ENCODE data around the gene MEF2D.

DNA sequence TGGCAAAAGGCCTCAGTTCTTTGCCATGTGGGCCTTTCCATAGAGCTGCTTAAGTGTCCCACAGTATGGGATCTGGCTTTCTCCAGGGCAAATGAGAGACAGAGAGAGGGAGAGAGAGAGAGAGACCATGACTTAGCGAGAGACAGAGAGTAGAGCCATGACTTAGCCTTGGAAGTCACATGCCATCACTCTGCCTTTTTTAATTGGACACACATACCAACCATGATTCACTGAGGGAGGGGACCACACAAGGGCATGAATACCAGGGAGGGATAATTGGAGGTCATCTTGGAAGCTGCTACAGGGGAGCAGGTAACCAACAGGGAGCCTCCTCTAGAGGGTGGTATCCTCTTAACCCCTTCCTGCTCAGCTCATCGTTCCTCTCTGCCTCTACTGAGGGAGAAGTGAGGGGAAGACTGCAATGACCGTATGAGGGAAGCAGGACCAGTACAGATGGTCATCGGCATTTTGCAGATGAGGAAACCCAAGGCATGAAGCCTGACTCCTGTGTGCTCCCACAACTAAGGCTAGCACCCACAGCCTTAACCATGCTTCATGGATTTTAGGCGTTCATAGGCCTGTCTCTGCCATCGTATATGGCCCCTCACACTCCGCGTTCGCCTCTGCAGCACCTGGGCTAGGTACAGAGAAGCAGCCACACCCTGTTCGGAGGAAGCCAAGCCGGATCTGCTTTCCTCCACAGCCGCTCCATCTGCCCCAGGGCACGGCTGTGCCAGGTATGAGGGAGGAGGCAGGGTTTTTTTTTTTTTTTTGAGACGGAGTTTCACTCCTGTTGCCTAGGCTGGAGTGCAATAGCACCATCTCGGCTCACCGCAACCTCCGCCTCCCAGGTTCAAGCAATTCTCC, 38.6 kb downstream of the MEF2D start:
- TF ChIP-seq, protein P1, sequence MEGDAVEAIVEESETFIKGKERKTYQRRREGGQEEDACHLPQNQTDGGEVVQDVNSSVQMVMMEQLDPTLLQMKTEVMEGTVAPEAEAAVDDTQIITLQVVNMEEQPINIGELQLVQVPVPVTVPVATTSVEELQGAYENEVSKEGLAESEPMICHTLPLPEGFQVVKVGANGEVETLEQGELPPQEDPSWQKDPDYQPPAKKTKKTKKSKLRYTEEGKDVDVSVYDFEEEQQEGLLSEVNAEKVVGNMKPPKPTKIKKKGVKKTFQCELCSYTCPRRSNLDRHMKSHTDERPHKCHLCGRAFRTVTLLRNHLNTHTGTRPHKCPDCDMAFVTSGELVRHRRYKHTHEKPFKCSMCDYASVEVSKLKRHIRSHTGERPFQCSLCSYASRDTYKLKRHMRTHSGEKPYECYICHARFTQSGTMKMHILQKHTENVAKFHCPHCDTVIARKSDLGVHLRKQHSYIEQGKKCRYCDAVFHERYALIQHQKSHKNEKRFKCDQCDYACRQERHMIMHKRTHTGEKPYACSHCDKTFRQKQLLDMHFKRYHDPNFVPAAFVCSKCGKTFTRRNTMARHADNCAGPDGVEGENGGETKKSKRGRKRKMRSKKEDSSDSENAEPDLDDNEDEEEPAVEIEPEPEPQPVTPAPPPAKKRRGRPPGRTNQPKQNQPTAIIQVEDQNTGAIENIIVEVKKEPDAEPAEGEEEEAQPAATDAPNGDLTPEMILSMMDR (IDR thresholded peaks at IDR 0.05): no peak
- TF ChIP-seq EP300 (IDR thresholded peaks at IDR 0.05): no peak
- no peak for TF ChIP-seq POLR2A (IDR thresholded peaks at IDR 0.05)
